Measurements from ENCODE around the gene BHMT.
"Not testable (repeated sequence)": the region's sequence is repeated elsewhere in the genome, so short reads cannot be mapped to it uniquely, and the experiment has no call there.

Gene BHMT

GRCh38 chr5:79111960-79112702 lies 522 bp downstream of the BHMT start:
- no peak for DNase-seq (ENCODE audit: low read depth)

GRCh38 chr5:79112703-79113058 lies 1.1 kb downstream of the BHMT start:
- no peak for DNase-seq (ENCODE audit: low read depth)

- DNase-seq (ENCODE audit: low read depth): no peak
These were observed 7.9 kb downstream of the BHMT start for GRCh38 chr5:79119486-79119885.

GRCh38 chr5:79120221-79120620 lies 8.6 kb downstream of the BHMT start:
- no peak for DNase-seq (ENCODE audit: low read depth)

- DNase-seq (ENCODE audit: low read depth): no peak
These were observed 11.4 kb downstream of the BHMT start for GRCh38 chr5:79122973-79123372.

- DNase-seq (ENCODE audit: low read depth): no peak
These were observed 13.0 kb downstream of the BHMT start for GRCh38 chr5:79124607-79125006.

GRCh38 chr5:79130781-79131180 lies 19.2 kb downstream of the BHMT start:
- DNase-seq (ENCODE audit: low read depth): no peak

- no peak for DNase-seq (ENCODE audit: low read depth)
These were observed 21.6 kb downstream of the BHMT start for GRCh38 chr5:79133121-79133656.

- peak; percentile 41 for DNase-seq (ENCODE audit: low read depth)
These were observed 22.2 kb downstream of the BHMT start for GRCh38 chr5:79133657-79134451.

GRCh38 chr5:79135790-79136553 lies 24.4 kb downstream of the BHMT start:
- no peak for DNase-seq (ENCODE audit: low read depth)

- DNase-seq (ENCODE audit: low read depth): no peak
These were observed 25.0 kb downstream of the BHMT start for GRCh38 chr5:79136618-79137017.

- no peak for DNase-seq (ENCODE audit: low read depth)
These were observed 28.9 kb downstream of the BHMT start for GRCh38 chr5:79140553-79140952.

- no peak for DNase-seq (ENCODE audit: low read depth)
These were observed 32.2 kb downstream of the BHMT start for GRCh38 chr5:79143684-79144379.

GRCh38 chr5:79147076-79147475 lies 35.5 kb downstream of the BHMT start:
- no peak for DNase-seq (ENCODE audit: low read depth)

GRCh38 chr5:79149433-79149832 lies 37.8 kb downstream of the BHMT start:
- no peak for DNase-seq (ENCODE audit: low read depth)

GRCh38 chr5:79151942-79152671 lies 40.5 kb downstream of the BHMT start:
- DNase-seq (ENCODE audit: low read depth): no peak

GRCh38 chr5:79157305-79157704 lies 45.7 kb downstream of the BHMT start:
- no peak for DNase-seq (ENCODE audit: low read depth)

GRCh38 chr5:79161647-79162046 lies 50.0 kb downstream of the BHMT start:
- DNase-seq (ENCODE audit: low read depth): not testable (repeated sequence)

GRCh38 chr5:79168031-79168430 lies 56.4 kb downstream of the BHMT start:
- no peak for DNase-seq (ENCODE audit: low read depth)

- DNase-seq (ENCODE audit: low read depth): no peak
These were observed 59.1 kb downstream of the BHMT start for GRCh38 chr5:79170661-79171060.

GRCh38 chr5:79171635-79172245 lies 60.1 kb downstream of the BHMT start:
- DNase-seq (ENCODE audit: low read depth): no peak
